Mesothelial cell of epicardium (in vitro differentiated cells): ENCODE results near the gene DNM3. TPM values are rescaled to one million over a fixed set of nuclear protein-coding genes. Genes with fewer than 3 reads are reported as not detected.

Experiments used
- DNase-seq, 2 experiments: peaks; one replicate each; pipeline ENCODE4 v3.0.0; 2021; ENCODE audit warnings: low spot score in 2 of 2; ENCODE audit not compliant: unreplicated experiment in 2 of 2
- H3K27ac Mint-ChIP-seq: 2 replicates; pipeline ENCODE4 v1.8.0; 2021; ENCODE audit warnings: mixed read lengths
- H3K27me3 Mint-ChIP-seq: 2 replicates; pipeline ENCODE4 v1.8.0; 2021; ENCODE audit warnings: low read depth, mixed read lengths
- H3K36me3 Mint-ChIP-seq: 2 replicates; pipeline ENCODE4 v1.8.0; 2021; ENCODE audit warnings: mixed read lengths
- H3K4me1 Mint-ChIP-seq: 2 replicates; pipeline ENCODE4 v1.8.0; 2021; ENCODE audit warnings: mixed read lengths
- H3K4me3 Mint-ChIP-seq: 2 replicates; pipeline ENCODE4 v1.8.0; 2021; ENCODE audit warnings: mild to moderate bottlenecking, moderate library complexity, mixed read lengths
- H3K9me3 Mint-ChIP-seq: 2 replicates; pipeline ENCODE4 v1.8.0; 2021; ENCODE audit warnings: mixed read lengths
- CTCF ChIP-seq: fragments of 200-600 bp; sonication (generic); IDR thresholded peaks from one replicate; pipeline ENCODE4 v1.5.0; 2021; ENCODE audit warnings: antibody characterized with exemption; ENCODE audit not compliant: unreplicated experiment
- total RNA-seq: library from RNA; stranded (reverse); gene quantifications from 3 replicates; pipeline ENCODE4 v1.2.1, GENCODE V29; 2021

Gene DNM3
- total RNA-seq, 1 donor from 2014 or later: 5.0 TPM

GRCh38 chr1:172272087-172272486 lies 430.8 kb downstream of the DNM3 start:
- DNase-seq: no peak
- TF ChIP-seq CTCF: no peak
- no peaks in the 10 kb centered on the region for H3K9me3 Mint-ChIP-seq
- H3K27ac Mint-ChIP-seq: no peak overlapping the region
- H3K27me3 Mint-ChIP-seq: no peaks in the 10 kb centered on the region
- H3K36me3 Mint-ChIP-seq: no peaks in the 10 kb centered on the region
- H3K4me1 Mint-ChIP-seq: peaks cover 66% of the 10 kb centered on the region
- H3K4me3 Mint-ChIP-seq: no peak overlapping the region

GRCh38 chr1:172273647-172274396 lies 432.5 kb downstream of the DNM3 start:
- Mint-ChIP-seq H3K27me3 (no peaks in the 10 kb centered on the region), H3K27ac (peak overlapping the region; percentile 11), H3K36me3 (no peaks in the 10 kb centered on the region), H3K4me1 (peaks cover 73% of the 10 kb centered on the region), H3K4me3 (no peak overlapping the region), H3K9me3 (no peaks in the 10 kb centered on the region)
- DNase-seq: no peak
- TF ChIP-seq CTCF: no peak

- peaks cover 68% of the 10 kb centered on the region for H3K4me1 Mint-ChIP-seq
- H3K36me3 Mint-ChIP-seq: no peaks in the 10 kb centered on the region
- no peak overlapping the region for H3K27ac Mint-ChIP-seq
- H3K9me3 Mint-ChIP-seq: peaks cover under 1% of the 10 kb centered on the region
- H3K4me3 Mint-ChIP-seq: no peak overlapping the region
- no peak for DNase-seq
- H3K27me3 Mint-ChIP-seq: no peaks in the 10 kb centered on the region
- TF ChIP-seq CTCF: no peak
Observed at GRCh38 chr1:172275478-172275877, 434.2 kb downstream of the DNM3 start.

- Mint-ChIP-seq H3K4me3 (no peak overlapping the region), H3K27ac (no peak overlapping the region), H3K4me1 (peaks cover 62% of the 10 kb centered on the region), H3K36me3 (no peaks in the 10 kb centered on the region), H3K27me3 (no peaks in the 10 kb centered on the region), H3K9me3 (peaks cover 8% of the 10 kb centered on the region)
- TF ChIP-seq CTCF: no peak
- DNase-seq: no peak
Observed at GRCh38 chr1:172276120-172276818, 435.0 kb downstream of the DNM3 start.

- Mint-ChIP-seq H3K4me3 (no peak overlapping the region), H3K4me1 (peaks cover 57% of the 10 kb centered on the region), H3K27me3 (no peaks in the 10 kb centered on the region), H3K36me3 (peaks cover 3% of the 10 kb centered on the region), H3K9me3 (peaks cover 12% of the 10 kb centered on the region), H3K27ac (peak overlapping the region; percentile 17)
- no peak for DNase-seq
- TF ChIP-seq CTCF: no peak
Observed at GRCh38 chr1:172277275-172277674, 436.0 kb downstream of the DNM3 start.
